PC-3 (cell line): ENCODE data around the gene NDUFV1. TPM values are rescaled to one million over a fixed set of nuclear protein-coding genes. Genes with fewer than 3 reads are reported as not detected.

ENCODE experiments used
- ATAC-seq: fragments of 200-7000 bp; cut with Tn5 transposase; 2 replicates; pipeline ENCODE4 v1.9.1; 2020; ENCODE audit warnings: mild to moderate bottlenecking, moderate library complexity
- BruUV-seq: library from RNA; stranded (reverse); fragments of 400-500 nt; replicated peaks from 2 replicates; lab custom pipeline; 2021; lab: Mats Ljungman, UMichigan
- CTCF ChIA-PET: fragments of 300-600 bp; sonication (Branson Sonifier 250); formaldehyde crosslinking; loops from one replicate; lab custom pipeline; 2022; ENCODE audit warnings: antibody characterized with exemption; lab: Charles Lee
- POLR2A ChIA-PET: fragments of 300-600 bp; sonication (Branson Sonifier 250); formaldehyde crosslinking; loops from one replicate; lab custom pipeline; 2022; ENCODE audit warnings: antibody characterized with exemption; ENCODE audit not compliant: unreplicated experiment; lab: Charles Lee
- DNase-seq: peaks from one replicate; pipeline ENCODE4 v3.0.0-alpha.2; 2015
- H2AFZ ChIP-seq: fragments of 300-600 bp; sonication (generic); 2 replicates; pipeline ENCODE4 v1.6.0; 2016; ENCODE audit warnings: antibody characterized with exemption, low read length
- H3F3A ChIP-seq: fragments of 300-600 bp; sonication (generic); one replicate; pipeline ENCODE4 v1.6.0; 2017; ENCODE audit warnings: antibody characterized with exemption, low read length, control low read depth, mild to moderate bottlenecking; ENCODE audit not compliant: unreplicated experiment
- H3K27ac ChIP-seq: fragments of 300-600 bp; sonication (generic); 2 replicates; pipeline ENCODE4 v1.5.1; 2016; ENCODE audit warnings: mild to moderate bottlenecking, low read length
- H3K27me3 ChIP-seq: fragments of 300-600 bp; sonication (generic); 2 replicates; pipeline ENCODE4 v1.6.1; 2016; ENCODE audit warnings: low read length, mixed read lengths
- H3K36me3 ChIP-seq: fragments of 300-600 bp; sonication (generic); 2 replicates; pipeline ENCODE4 v1.6.1; 2016; ENCODE audit warnings: low read depth, mixed run types, low read length, mixed read lengths
- H3K4me1 ChIP-seq: fragments of 300-600 bp; sonication (generic); 2 replicates; pipeline ENCODE4 v1.5.1; 2016; ENCODE audit warnings: low read length; ENCODE audit not compliant: insufficient read depth
- H3K4me2 ChIP-seq: fragments of 300-600 bp; sonication (generic); 2 replicates; pipeline ENCODE4 v1.6.0; 2016; ENCODE audit warnings: low read length
- H3K4me3 ChIP-seq: fragments of 300-600 bp; sonication (generic); 2 replicates; pipeline ENCODE4 v1.5.1; 2016; ENCODE audit warnings: mild to moderate bottlenecking, low read length, mixed read lengths
- H3K79me2 ChIP-seq: fragments of 300-600 bp; sonication (generic); 2 replicates; pipeline ENCODE4 v1.6.1; 2017; ENCODE audit warnings: low read length, mixed read lengths
- H3K9ac ChIP-seq: fragments of 300-600 bp; sonication (generic); 2 replicates; pipeline ENCODE4 v1.6.0; 2016; ENCODE audit warnings: mild to moderate bottlenecking, low read length
- H3K9me2 ChIP-seq: fragments of 300-600 bp; sonication (generic); replicated peaks from 2 replicates; pipeline ENCODE4 v1.6.1; 2016; ENCODE audit warnings: mixed run types, low read length, mixed read lengths
- H3K9me3 ChIP-seq: fragments of 300-600 bp; sonication (generic); 2 replicates; pipeline ENCODE4 v1.6.1; 2016; ENCODE audit warnings: low read length, mixed read lengths
- H4K20me1 ChIP-seq: fragments of 300-600 bp; sonication (generic); 2 replicates; pipeline ENCODE4 v1.6.1; 2016; ENCODE audit warnings: low read length, mixed read lengths
- CTCF ChIP-seq: fragments of 300-600 bp; sonication (generic); conservative IDR thresholded peaks from 2 replicates; pipeline ENCODE4 v1.5.1; 2017; ENCODE audit warnings: antibody characterized with exemption, low read depth, mild to moderate bottlenecking, low read length
- EZH2 ChIP-seq: fragments of 300-600 bp; sonication (generic); IDR thresholded peaks from one replicate; pipeline ENCODE4 v1.6.1; 2017; ENCODE audit warnings: antibody characterized with exemption, mild to moderate bottlenecking, low read length; ENCODE audit not compliant: unreplicated experiment
- EZH2phosphoT487 ChIP-seq: fragments of 300-600 bp; sonication (generic); IDR thresholded peaks from 2 replicates; pipeline ENCODE4 v1.6.1; 2018; ENCODE audit warnings: mild to moderate bottlenecking, antibody characterized with exemption, low read length, borderline replicate concordance
- intact Hi-C: fragments of 100-400 bp; cut with micrococcal nuclease; formaldehyde crosslinking; loops from 2 replicates; pipeline ENCODE4 v1.9.0; 2023
- total RNA-seq: library from RNA; depleted of rRNA; stranded (reverse); fragments of >200 nt; gene quantifications from 2 replicates; pipeline ENCODE4 v1.2.3, GENCODE V29; 2014

Gene NDUFV1
- total RNA-seq, 1 experiment from 2014 or later = 499 TPM

DNA sequence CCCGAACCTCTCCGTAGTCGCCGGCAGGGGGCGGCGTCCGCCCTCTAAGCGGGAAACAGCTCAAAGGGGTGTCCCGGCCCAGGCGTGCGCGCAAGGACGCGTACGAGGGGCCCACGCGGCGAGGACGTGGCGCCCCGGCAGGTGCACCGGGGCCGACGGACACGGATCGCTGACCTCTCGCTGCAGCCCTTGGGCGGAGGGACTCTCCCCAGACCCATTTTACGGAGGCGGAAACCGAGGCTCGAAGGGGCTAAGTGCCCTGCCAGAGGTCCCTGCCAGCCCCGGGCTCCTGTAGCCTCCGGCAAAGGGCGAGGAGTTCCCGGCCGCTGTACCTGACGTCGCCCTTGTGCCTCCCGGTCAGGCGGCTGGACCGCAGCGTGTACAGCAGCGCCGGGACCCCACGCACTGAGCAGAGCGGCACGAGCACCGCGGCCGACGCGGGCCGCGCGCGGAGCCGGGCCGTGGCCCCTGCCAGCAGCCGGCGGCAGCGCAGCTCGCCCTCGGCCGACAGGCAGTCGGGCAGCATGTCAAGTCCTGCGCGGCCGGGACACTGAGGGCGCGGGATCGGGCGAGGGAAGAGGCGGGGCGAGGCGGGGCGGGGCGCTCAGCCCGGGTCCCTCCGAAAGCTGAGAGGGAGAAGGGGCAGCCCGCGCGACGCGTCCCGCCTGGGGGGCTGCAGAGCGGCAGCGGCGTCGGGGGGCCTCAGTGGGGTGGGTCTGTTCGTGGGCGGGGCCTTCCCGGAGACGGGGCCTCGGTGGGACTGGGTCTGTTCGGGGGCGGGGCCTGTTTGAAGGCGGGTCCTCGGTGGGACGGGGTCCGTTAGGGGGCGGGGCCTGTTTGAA, 22.9 kb downstream of the NDUFV1 start, which contains the start of gene NUDT8:
Gene NUDT8, minus strand, starts transcription at position 552 of the 842 bp plus-strand sequence. Its CDS starts 26 bp downstream, at position 526.
- CTCF ChIA-PET = interaction anchor here (0.7 to 2.9 kb wide), 6 partner anchors 11 to 387 kb away, joined by 3 to 32 read pairs (median 4); no protein-coding TSS in a partner anchor
- H3K36me3 ChIP-seq = no peaks in the 10 kb centered on the region
- H3K9me2 ChIP-seq = no peaks in the 10 kb centered on the region
- no peaks in the 10 kb centered on the region for H3F3A ChIP-seq
- TF ChIP-seq EZH2phosphoT487 (peak; percentile 59; the same call in 1 of the 2 replicates), EZH2 (no peak), CTCF (peak; percentile 97)
- ATAC-seq = peak; percentile 69
- H3K9ac ChIP-seq = peak within 1 kb of the TSS; percentile 76
- H2AFZ ChIP-seq = peak within 1 kb of the TSS; percentile 93
- no peaks in the 10 kb centered on the region for H3K27me3 ChIP-seq
- DNase-seq = peak; percentile 93
- H3K9me3 ChIP-seq = no peaks in the 10 kb centered on the region
- intact Hi-C loops = loop anchor here (1.0 kb wide), 1 partner anchor 30 kb away; no protein-coding TSS in a partner anchor
- no TSS peak for BruUV-seq
- H3K4me3 ChIP-seq = peak within 1 kb of the TSS; percentile 92
- POLR2A ChIA-PET = interaction anchor here (0.6 to 0.9 kb wide), 2 partner anchors 28 to 228 kb away, joined by 5 to 8 read pairs; partner anchors contain the start of gene PPP1CA
- peak within 1 kb of the TSS; percentile 98 for H3K4me2 ChIP-seq
- no peaks in the 10 kb centered on the region for H4K20me1 ChIP-seq
- H3K27ac ChIP-seq = peak within 1 kb of the TSS; percentile 56
- H3K79me2 ChIP-seq = no peaks in the 10 kb centered on the region
- H3K4me1 ChIP-seq = peaks cover 18% of the 10 kb centered on the region

DNA sequence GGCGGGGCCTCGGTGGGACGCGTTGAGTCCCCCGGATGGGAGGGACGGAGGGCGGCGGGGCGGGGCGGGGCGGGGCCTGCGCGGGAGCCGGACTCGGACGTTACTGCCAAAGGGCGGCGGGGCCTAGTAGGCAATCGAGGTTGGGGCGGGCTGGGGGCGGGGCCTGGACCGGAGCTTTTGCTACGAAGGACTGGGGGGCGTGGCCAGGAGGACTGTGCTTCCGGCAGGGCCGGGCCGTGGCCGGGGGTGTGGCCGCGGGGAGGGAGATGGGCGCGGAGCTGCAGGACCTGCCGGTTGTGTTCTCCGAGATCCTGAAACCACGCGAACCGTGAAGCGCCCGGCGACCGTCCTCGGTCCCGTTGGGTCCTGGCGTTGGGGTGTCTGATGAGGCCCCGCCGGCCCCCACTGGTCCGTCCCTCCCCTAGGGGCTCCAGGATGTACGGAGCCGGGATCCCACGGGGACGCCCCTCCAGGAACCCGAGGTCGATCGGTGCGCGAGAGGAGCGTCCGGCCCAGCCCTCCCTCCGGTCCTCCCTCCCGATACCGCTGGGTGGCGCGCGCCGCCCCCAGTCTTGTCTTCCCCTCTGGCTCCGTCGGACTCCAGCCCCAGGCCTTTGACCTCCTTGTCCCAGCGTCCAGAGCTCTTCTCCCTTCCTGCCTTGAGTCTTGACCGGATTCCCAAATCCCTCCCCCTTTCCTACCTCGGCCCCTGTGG, 23.6 kb downstream of the NDUFV1 start:
- Histone ChIP-seq H3K9ac (peak overlapping the region; percentile 76), H3K79me2 (no peaks in the 10 kb centered on the region), H3K4me3 (peak overlapping the region; percentile 92), H2AFZ (peak overlapping the region; percentile 93), H3K4me1 (peaks cover 18% of the 10 kb centered on the region), H3K27me3 (no peaks in the 10 kb centered on the region), H3K9me2 (no peaks in the 10 kb centered on the region), H4K20me1 (no peaks in the 10 kb centered on the region), H3F3A (no peaks in the 10 kb centered on the region), H3K36me3 (no peaks in the 10 kb centered on the region), H3K27ac (peak overlapping the region; percentile 48), H3K4me2 (peak overlapping the region; percentile 98), H3K9me3 (no peaks in the 10 kb centered on the region)
- intact Hi-C loops = loop anchor here (1.0 kb wide), 1 partner anchor 29 kb away; no protein-coding TSS in a partner anchor
- ChIA-PET CTCF (interaction anchor here (0.7 to 2.9 kb wide), 5 partner anchors 10 to 386 kb away, joined by 3 to 32 read pairs (median 4); no protein-coding TSS in a partner anchor), POLR2A (interaction anchor here (0.5 to 0.9 kb wide), 3 partner anchors 27 to 1860 kb away, joined by 5 to 14 read pairs (median 8); partner anchors contain the start of gene PPP1CA)
- peak; percentile 98 for DNase-seq
- TF ChIP-seq EZH2phosphoT487 (no peak), CTCF (peak; percentile 87)
- TSS peak; percentile 77 for BruUV-seq
- peak; percentile 78 for ATAC-seq
